ENCODE data around the gene KAT2B.
"Not testable (repeated sequence)": the region's sequence is repeated elsewhere in the genome, so short reads cannot be mapped to it uniquely, and the experiment has no call there.

The KAT2B gene

GRCh38 chr3:20043396-20043795 lies 3.1 kb downstream of the KAT2B start:
- no peak for DNase-seq

GRCh38 chr3:20043825-20044224 lies 3.6 kb downstream of the KAT2B start:
- no peak for DNase-seq

- DNase-seq = not testable (repeated sequence)
Measured at GRCh38 chr3:20045141-20045540, 4.9 kb downstream of the KAT2B start.

- DNase-seq = no peak
Measured at GRCh38 chr3:20046556-20046955, 6.3 kb downstream of the KAT2B start.

GRCh38 chr3:20047341-20047779 lies 7.1 kb downstream of the KAT2B start:
- DNase-seq = no peak

- DNase-seq = no peak
Measured at GRCh38 chr3:20047976-20048883, 8.0 kb downstream of the KAT2B start.

- DNase-seq = no peak
Measured at GRCh38 chr3:20051123-20051806, 11.0 kb downstream of the KAT2B start.

- no peak for DNase-seq
Measured at GRCh38 chr3:20052851-20053250, 12.6 kb downstream of the KAT2B start.

- DNase-seq = no peak
Measured at GRCh38 chr3:20054549-20054987, 14.3 kb downstream of the KAT2B start.

- no peak for DNase-seq
Measured at GRCh38 chr3:20055020-20055775, 15.0 kb downstream of the KAT2B start.

- DNase-seq = no peak
Measured at GRCh38 chr3:20055842-20056241, 15.6 kb downstream of the KAT2B start.

GRCh38 chr3:20056725-20057611 lies 16.7 kb downstream of the KAT2B start:
- no peak for DNase-seq

- no peak for DNase-seq
Measured at GRCh38 chr3:20057612-20058180, 17.4 kb downstream of the KAT2B start.

- no peak for DNase-seq
Measured at GRCh38 chr3:20059929-20060328, 19.7 kb downstream of the KAT2B start.

- no peak for DNase-seq
Measured at GRCh38 chr3:20060974-20061685, 20.9 kb downstream of the KAT2B start.

- no peak for DNase-seq
Measured at GRCh38 chr3:20062996-20063395, 22.8 kb downstream of the KAT2B start.

- DNase-seq = no peak
Measured at GRCh38 chr3:20064387-20064786, 24.1 kb downstream of the KAT2B start.

- DNase-seq = peak; percentile 41
Measured at GRCh38 chr3:20064796-20065564, 24.7 kb downstream of the KAT2B start.

GRCh38 chr3:20066079-20066478 lies 25.8 kb downstream of the KAT2B start:
- no peak for DNase-seq

- no peak for DNase-seq
Measured at GRCh38 chr3:20066850-20067617, 26.8 kb downstream of the KAT2B start.

Measured in NCI-H2107 (cell line).